Pulmonary artery endothelial cell (primary cell): ENCODE measurements around the gene PAFAH2. TPM values are rescaled to one million over a fixed set of nuclear protein-coding genes. Genes with fewer than 3 reads are reported as not detected.

Source experiments
- total RNA-seq: library from RNA; depleted of rRNA; stranded (reverse); fragments of >200 nt; gene quantifications from 2 replicates; pipeline ENCODE4 v1.2.3, GENCODE V29; 2014

PAFAH2 gene
- total RNA-seq, 1 donor from 2014 or later = 4.0 TPM

Other genes with a start within 250 kb of the PAFAH2 start
- gene SELENON, start 197.9 kb downstream of the PAFAH2 start, total RNA-seq = 22.0 and 33.2 TPM in 2 replicates
- gene MTFR1L, start 178.1 kb downstream of the PAFAH2 start, total RNA-seq = 27.6 and 31.7 TPM in 2 replicates
- gene AUNIP, start 138.6 kb downstream of the PAFAH2 start, total RNA-seq = 5.1 and 5.8 TPM in 2 replicates
- gene PAQR7, start 122.4 kb downstream of the PAFAH2 start, total RNA-seq = 5.7 and 7.1 TPM in 2 replicates
- 152 and 206 TPM in 2 replicates for gene STMN1, start 91.6 kb downstream of the PAFAH2 start, total RNA-seq
- not detected in 2 replicates for gene EXTL1, start 23.7 kb upstream of the PAFAH2 start, total RNA-seq
- gene SLC30A2, start 48.1 kb upstream of the PAFAH2 start, total RNA-seq = not detected in 2 replicates
- gene TRIM63, start 69.6 kb upstream of the PAFAH2 start, total RNA-seq = not detected in 2 replicates
- gene PDIK1L, start 113.8 kb upstream of the PAFAH2 start, total RNA-seq = 5.9 TPM in 2 replicates
- 0.67 and 1.3 TPM in 2 replicates for gene FAM110D, start 161.0 kb upstream of the PAFAH2 start, total RNA-seq
- gene C1orf232, start 170.9 kb upstream of the PAFAH2 start, total RNA-seq = not detected in 2 replicates
- 32.4 and 43.9 TPM in 2 replicates for gene ZNF593, start 171.8 kb upstream of the PAFAH2 start, total RNA-seq
- not detected in 2 replicates for gene ZNF593OS, start 173.8 kb upstream of the PAFAH2 start, total RNA-seq
- gene CNKSR1, start 179.4 kb upstream of the PAFAH2 start, total RNA-seq = not detected in 2 replicates
- not detected in 2 replicates for gene CATSPER4, start 192.5 kb upstream of the PAFAH2 start, total RNA-seq
- 9.7 and 19.0 TPM in 2 replicates for gene CEP85, start 236.1 kb upstream of the PAFAH2 start, total RNA-seq